LNCAP (cell line): ENCODE measurements around the gene TWNK.
A peak's percentile ranks its signal among the peaks of the same experiment; 100 is the strongest.

Source experiments
- CTCF ChIP-seq: fragments of 450-650 bp; IDR thresholded peaks from 2 replicates; pipeline ENCODE4 v1.5.1; 2017; ENCODE audit warnings: mild to moderate bottlenecking

Gene TWNK

DNA sequence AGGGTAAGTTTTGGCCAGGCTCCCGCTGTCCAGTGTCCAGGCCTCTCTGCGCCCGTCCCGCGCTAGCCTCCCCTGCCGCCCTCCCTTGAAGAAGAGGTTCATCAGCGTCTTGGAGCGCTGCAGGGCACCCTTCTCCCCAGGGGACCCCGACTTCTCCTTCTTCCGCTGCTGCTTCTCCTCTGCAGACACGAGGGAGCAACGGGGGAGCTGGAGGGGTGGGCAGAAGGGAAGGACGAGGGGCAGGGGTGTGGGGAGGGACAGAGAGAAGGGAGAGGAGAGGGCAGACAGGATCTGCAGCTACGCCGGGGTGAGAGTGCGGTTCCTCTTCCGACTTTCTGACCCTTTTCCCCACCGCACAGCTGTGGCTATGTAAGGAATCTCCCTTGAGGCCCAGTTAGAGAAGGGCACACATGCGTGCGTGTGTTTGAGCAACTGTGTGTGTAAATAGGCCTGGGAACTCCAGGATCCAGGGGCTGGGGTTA lies 30.8 kb downstream of the TWNK start:
- no peak for TF ChIP-seq CTCF

DNA sequence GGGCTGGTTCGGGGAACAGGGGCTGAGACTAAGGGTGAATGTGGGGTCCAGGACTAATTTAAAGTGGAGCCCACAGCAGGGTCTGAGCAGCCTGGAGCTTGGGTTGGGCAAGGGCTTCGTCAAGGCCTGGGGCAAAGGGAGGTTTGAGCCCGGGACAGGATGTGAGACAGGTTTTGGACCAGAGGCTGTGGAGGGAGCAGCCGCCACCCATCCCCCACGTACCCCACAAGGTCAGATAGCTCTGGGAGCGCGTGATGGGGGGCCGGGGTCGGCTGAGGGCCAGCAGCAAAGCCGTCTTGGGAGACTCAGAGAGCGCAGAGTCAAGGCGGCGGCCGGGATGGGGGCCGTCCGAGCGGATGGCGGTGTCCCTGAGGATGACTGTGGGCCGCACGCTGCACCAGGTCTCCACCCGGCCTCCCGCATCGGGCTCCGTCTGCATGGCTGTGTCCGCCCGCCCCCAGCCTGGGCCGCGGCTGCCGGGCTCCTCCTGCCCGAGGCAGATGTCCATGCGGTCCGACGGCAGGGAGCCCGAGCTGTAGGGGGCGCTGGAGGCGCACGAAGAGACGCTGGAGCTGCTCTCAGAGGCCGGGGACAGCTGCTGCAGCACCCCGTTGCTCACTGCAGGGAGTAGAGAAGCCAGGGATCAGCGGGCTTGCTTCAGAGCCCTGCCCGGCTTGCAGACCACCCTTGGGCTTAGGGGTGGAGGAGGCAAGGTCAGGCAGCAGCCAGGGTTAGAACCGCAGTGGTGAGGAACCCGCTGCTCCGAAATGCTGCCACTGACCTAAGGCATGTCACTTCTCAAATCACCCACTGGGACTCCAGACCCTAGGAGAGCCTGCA lies 31.5 kb downstream of the TWNK start:
- peak; percentile 48 for TF ChIP-seq CTCF

DNA sequence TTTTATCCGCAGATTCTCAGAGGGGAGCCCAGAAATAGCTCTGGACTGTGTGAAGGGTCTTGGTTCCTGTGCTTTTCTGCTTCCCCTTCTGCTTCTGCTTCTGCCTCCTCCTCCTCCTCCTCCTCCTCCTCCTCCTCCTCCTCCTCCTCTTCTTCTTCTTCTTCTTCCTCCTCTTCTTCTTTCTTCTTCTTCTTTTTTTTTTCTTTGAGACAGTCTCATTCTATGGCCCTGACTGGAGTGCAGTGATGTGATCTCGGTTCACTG lies 32.0 kb downstream of the TWNK start:
- TF ChIP-seq CTCF = no peak

DNA sequence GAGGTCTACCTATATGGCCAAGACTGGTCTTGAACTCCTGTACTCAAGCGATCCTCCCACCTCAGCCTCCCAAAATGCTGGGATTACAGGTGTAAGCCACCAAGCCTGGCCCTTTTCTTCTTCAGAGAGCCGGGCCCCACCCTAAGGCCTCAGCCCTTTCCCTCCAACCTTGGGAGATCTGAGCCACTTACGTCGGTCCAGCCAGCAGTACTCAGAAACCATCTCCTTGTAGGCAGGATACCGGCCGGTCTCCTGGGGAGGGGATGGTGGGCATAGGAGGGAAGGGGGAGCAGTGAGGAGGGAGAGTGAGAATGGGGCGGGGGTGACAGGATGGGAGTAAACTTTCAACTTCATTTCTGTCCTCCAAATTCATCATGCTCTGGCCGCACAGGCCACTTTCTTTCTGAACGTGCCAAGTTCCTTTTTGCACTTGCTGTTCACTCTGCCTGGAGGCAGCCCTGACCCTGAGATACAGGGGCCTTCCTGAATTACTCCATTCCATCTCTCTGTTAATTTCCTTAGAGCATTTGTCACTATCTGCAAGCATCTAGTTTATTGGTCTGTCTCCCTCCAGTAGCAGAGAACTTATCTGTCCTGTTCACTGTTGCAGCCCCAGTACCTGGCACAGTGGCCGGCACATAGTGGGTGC lies 33.2 kb downstream of the TWNK start:
- TF ChIP-seq CTCF = no peak

DNA sequence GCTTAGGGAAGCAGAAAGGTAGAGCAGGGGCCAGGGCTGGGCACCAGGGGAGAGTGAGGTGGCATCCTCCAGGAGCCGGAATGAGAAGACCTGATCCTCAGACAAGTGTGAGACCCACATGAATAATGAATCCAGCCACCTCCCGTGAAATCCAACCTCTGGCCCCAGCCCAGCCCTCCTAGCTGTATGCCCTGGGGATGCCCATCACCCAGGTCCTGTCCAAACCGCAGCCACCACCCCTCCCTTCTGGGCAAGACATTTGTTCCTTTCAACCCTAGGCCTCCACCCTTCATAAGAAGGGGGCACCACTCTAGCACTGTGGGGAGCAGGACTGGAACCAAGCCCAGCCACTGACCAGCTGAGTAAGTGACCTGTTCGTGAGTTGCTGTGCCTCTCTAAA lies 33.9 kb downstream of the TWNK start:
- TF ChIP-seq CTCF = no peak

DNA sequence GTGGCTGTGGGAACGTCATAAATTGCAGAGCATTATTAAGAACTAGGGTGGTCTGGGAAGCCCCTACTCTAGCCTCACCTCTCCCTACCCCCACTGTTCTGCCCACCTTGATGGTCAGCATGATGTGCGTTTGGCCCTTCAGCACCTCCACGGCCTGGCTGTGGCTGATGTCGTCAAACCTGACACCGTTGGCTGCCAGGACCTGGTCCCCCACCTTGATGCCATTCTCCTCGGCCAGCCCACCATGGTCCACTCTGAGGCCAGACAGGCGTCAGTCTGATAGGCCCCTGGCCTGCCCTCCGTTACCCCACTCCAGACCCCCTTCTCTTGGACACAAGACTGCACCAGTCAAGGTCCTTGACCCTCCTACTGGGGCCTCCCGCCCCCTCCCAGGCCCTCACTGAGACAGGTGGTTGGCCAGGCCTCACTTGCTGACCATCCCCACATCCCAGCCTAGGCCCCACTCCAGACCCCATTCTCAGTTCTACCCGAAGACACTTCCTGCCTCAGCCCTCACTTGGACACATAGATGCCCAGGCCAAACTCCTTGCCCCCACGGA lies 34.4 kb downstream of the TWNK start:
- no peak for TF ChIP-seq CTCF

- no peak for TF ChIP-seq CTCF
These were observed 35.8 kb downstream of the TWNK start for GRCh38 chr10:101022967-101023705.
